H1 (cell line): ENCODE data around the gene TMEM147. TPM values are rescaled to one million over a fixed set of nuclear protein-coding genes. Genes with fewer than 3 reads are reported as not detected.
"Not testable (repeated sequence)": the region's sequence is repeated elsewhere in the genome, so short reads cannot be mapped to it uniquely, and the experiment has no call there.

Experiments
- CTCF ChIA-PET: fragments of 300-600 bp; sonication (Branson Sonifier 250); formaldehyde crosslinking; loops from one replicate; lab custom pipeline; 2021; ENCODE audit not compliant: partially characterized antibody; lab: Charles Lee
- POLR2A ChIA-PET: fragments of 300-600 bp; sonication (Branson Sonifier 250); formaldehyde crosslinking; loops from one replicate; lab custom pipeline; 2021; ENCODE audit warnings: inconsistent platforms; ENCODE audit not compliant: partially characterized antibody; lab: Charles Lee
- DNase-seq, 2 experiments: peaks; one replicate each; pipeline versions ENCODE4 v3.0.0 to v3.0.0-alpha.2; 2010 to 2022; ENCODE audit warnings: low spot score in 2 of 2, low read depth in 1 of 2, mixed read lengths in 1 of 2
- FAIRE-seq: peaks from 2 replicates; lab custom pipeline; 2011; peaks lifted over from hg19 to GRCh38; lab: Jason Lieb, UNC
- H2AFZ ChIP-seq: 2 replicates; pipeline ENCODE4 v1.8.1; 2012; ENCODE audit warnings: low read length, inconsistent platforms
- H2AK5ac ChIP-seq: 2 replicates; pipeline ENCODE4 v1.6.1; 2013; ENCODE audit warnings: low read depth, low read length
- H2BK120ac ChIP-seq: replicated peaks from 2 replicates; pipeline ENCODE3; 2013; ENCODE audit warnings: low read depth, low read length, inconsistent platforms
- H2BK12ac ChIP-seq: 2 replicates; pipeline ENCODE4 v1.6.1; 2013; ENCODE audit warnings: low read depth, low read length
- H2BK15ac ChIP-seq: 2 replicates; pipeline ENCODE4 v1.6.1; 2013; ENCODE audit warnings: low read length
- H2BK20ac ChIP-seq: 2 replicates; pipeline ENCODE4 v1.6.1; 2013; ENCODE audit warnings: low read length
- H2BK5ac ChIP-seq: 2 replicates; pipeline ENCODE4 v1.6.1; 2013; ENCODE audit warnings: low read depth, low read length
- H3K14ac ChIP-seq: 2 replicates; pipeline ENCODE4 v1.6.1; 2013; ENCODE audit warnings: inconsistent platforms; ENCODE audit not compliant: insufficient read length
- H3K18ac ChIP-seq: 2 replicates; pipeline ENCODE4 v1.6.1; 2013; ENCODE audit warnings: low read length; ENCODE audit errors: extremely low read depth
- H3K23ac ChIP-seq: 2 replicates; pipeline ENCODE4 v1.6.1; 2013; ENCODE audit warnings: inconsistent platforms; ENCODE audit not compliant: insufficient read length
- H3K23me2 ChIP-seq: 2 replicates; pipeline ENCODE4 v1.6.1; 2013; ENCODE audit warnings: low read depth, low read length
- H3K27ac ChIP-seq: 2 replicates; pipeline ENCODE4 v1.6.1; 2011; ENCODE audit warnings: low read depth, low read length, inconsistent platforms
- H3K27me3 ChIP-seq, 4 experiments: replicated peaks in 1 of 4; 1 replicate in 1 of 4; 2 replicates in 3 of 4; pipeline versions ENCODE4 v1.6.1 to v1.8.1; 2011 to 2013; ENCODE audit warnings: low read length in 3 of 4, mild to moderate bottlenecking in 3 of 4, inconsistent platforms in 2 of 4, mixed read lengths in 2 of 4, moderate library complexity in 1 of 4; ENCODE audit not compliant: control insufficient read depth in 3 of 4, insufficient read depth in 3 of 4; ENCODE audit errors: extremely low read depth in 1 of 4
- H3K36me3 ChIP-seq, 4 experiments: 2 replicates each; pipeline versions ENCODE4 v1.6.1 to v1.8.1; 2011 to 2013; ENCODE audit warnings: mild to moderate bottlenecking in 4 of 4, low read length in 3 of 4, moderate library complexity in 2 of 4, control low read depth in 1 of 4, inconsistent platforms in 1 of 4; ENCODE audit not compliant: insufficient read depth in 4 of 4, control insufficient read depth in 2 of 4
- H3K4ac ChIP-seq: replicated peaks from 2 replicates; pipeline ENCODE3; 2013; ENCODE audit warnings: low read length, low read depth, mixed read lengths, inconsistent platforms; ENCODE audit not compliant: insufficient read length
- H3K4me1 ChIP-seq, 4 experiments: replicated peaks in 1 of 4; 1 replicate in 1 of 4; 2 replicates in 3 of 4; pipeline versions ENCODE4 v1.6.1 to v1.8.1; 2011 to 2013; ENCODE audit warnings: low read length in 3 of 4, inconsistent platforms in 2 of 4, mixed read lengths in 1 of 4; ENCODE audit not compliant: insufficient read depth in 4 of 4, control insufficient read depth in 3 of 4
- H3K4me2 ChIP-seq, 2 experiments: 2 replicates each; pipeline versions ENCODE4 v1.6.1 to v1.8.1; 2011 to 2013; ENCODE audit warnings: low read depth in 2 of 2, low read length in 2 of 2, control low read depth in 1 of 2, inconsistent platforms in 1 of 2, mild to moderate bottlenecking in 1 of 2; ENCODE audit not compliant: insufficient read depth in 1 of 2
- H3K4me3 ChIP-seq, 4 experiments: fragments of 200-600, 300-600 bp in 1 of 4; sonication (generic), shearing (Covaris generic), sonication (Bioruptor Twin) in 1 of 4; 2 replicates each; pipeline versions ENCODE4 v1.5.1 to v1.8.1; 2011 to 2016; ENCODE audit warnings: low read length in 4 of 4, low read depth in 3 of 4, control low read depth in 2 of 4, inconsistent platforms in 2 of 4, mild to moderate bottlenecking in 2 of 4, mixed read lengths in 1 of 4, moderate library complexity in 1 of 4; ENCODE audit not compliant: insufficient read depth in 2 of 4; ENCODE audit errors: extremely low read depth in 1 of 4
- H3K56ac ChIP-seq: replicated peaks from 2 replicates; pipeline ENCODE3; 2013; ENCODE audit warnings: low read depth, mild to moderate bottlenecking, mixed read lengths, low read length, inconsistent platforms; ENCODE audit not compliant: insufficient read length
- H3K79me1 ChIP-seq: 2 replicates; pipeline ENCODE4 v1.6.1; 2013; ENCODE audit warnings: low read depth, low read length, control low read depth
- H3K79me2 ChIP-seq, 2 experiments: 2 replicates each; pipeline versions ENCODE4 v1.6.1 to v1.8.1; 2012 to 2013; ENCODE audit warnings: low read length in 2 of 2, mild to moderate bottlenecking in 2 of 2, inconsistent platforms in 1 of 2; ENCODE audit not compliant: insufficient read depth in 2 of 2, control insufficient read depth in 1 of 2
- H3K9ac ChIP-seq, 4 experiments: replicated peaks in 1 of 4; 1 replicate in 1 of 4; 2 replicates in 3 of 4; pipeline versions ENCODE4 v1.6.1 to v1.8.1; 2011 to 2013; ENCODE audit warnings: low read depth in 3 of 4, low read length in 3 of 4, control low read depth in 2 of 4, mild to moderate bottlenecking in 2 of 4, moderate library complexity in 2 of 4, inconsistent platforms in 1 of 4; ENCODE audit errors: extremely low read depth in 1 of 4
- H3K9me3 ChIP-seq, 2 experiments: 2 replicates each; pipeline versions ENCODE4 v1.6.1 to v1.8.1; 2012 to 2013; ENCODE audit warnings: mild to moderate bottlenecking in 2 of 2, moderate library complexity in 2 of 2, control low read depth in 1 of 2, inconsistent platforms in 1 of 2, low read depth in 1 of 2, low read length in 1 of 2, mixed read lengths in 1 of 2; ENCODE audit not compliant: insufficient read depth in 2 of 2
- H4K20me1 ChIP-seq, 2 experiments: replicated peaks in 1 of 2; 2 replicates each; pipeline versions ENCODE3 to v1.8.1; 2011 to 2013; ENCODE audit warnings: inconsistent platforms in 2 of 2, low read length in 2 of 2, mild to moderate bottlenecking in 1 of 2; ENCODE audit not compliant: insufficient read depth in 2 of 2, control insufficient read depth in 1 of 2
- H4K5ac ChIP-seq: 2 replicates; pipeline ENCODE4 v1.6.1; 2013; ENCODE audit warnings: low read length, low read depth, mixed read lengths, inconsistent platforms; ENCODE audit not compliant: insufficient read length
- H4K8ac ChIP-seq: 2 replicates; pipeline ENCODE4 v1.8.0; 2013; ENCODE audit warnings: mild to moderate bottlenecking, moderate library complexity, low read length, inconsistent platforms; ENCODE audit not compliant: insufficient read depth; ENCODE audit errors: extremely low read depth
- H4K91ac ChIP-seq: replicated peaks from 2 replicates; pipeline ENCODE3; 2013; ENCODE audit warnings: low read length, mixed read lengths, inconsistent platforms; ENCODE audit not compliant: insufficient read length
- WGBS, 2 experiments: shearing (Covaris generic) in 1 of 2; methylation state at CpG; one replicate each; pipeline versions ENCODE4 v1.1.6 to v1.1.7; 2013 to 2015; ENCODE audit warnings: low lambda C conversion rate in 2 of 2, mixed read lengths in 2 of 2, inconsistent platforms in 1 of 2, low coverage in 1 of 2, missing lambda C conversion rate in 1 of 2; ENCODE audit not compliant: insufficient replicate concordance in 2 of 2, insufficient coverage in 1 of 2, insufficient read length in 1 of 2; ENCODE audit errors: extremely low coverage in 1 of 2, missing lambda C conversion rate in 1 of 2; 5-methylcytosine and 5-hydroxymethylcytosine counted together
- polyA plus RNA-seq, 7 experiments: library from polyadenylated mRNA; depleted of rRNA in 3 of 7; stranded (reverse) in 5 of 7; unstranded in 2 of 7; fragments of >200 nt in 5 of 7; fragments of 200-250 nt in 2 of 7; gene quantifications; 1 replicate in 5 of 7; 2 replicates in 1 of 7; 4 replicates in 1 of 7; pipeline versions ENCODE4 v1.2.1 to v1.2.3, GENCODE V29; 2011 to 2013; ENCODE audit warnings: missing spikeins in 2 of 7, mixed read lengths in 2 of 7
- total RNA-seq: library from RNA; stranded (reverse); fragmentation: NEBNext Ultra II Directional; extraction: Animal tissue kit (Norgen Biotek cat#: 25700); gene quantifications from 2 replicates; pipeline ENCODE4 v1.2.1, GENCODE V29; 2021

TMEM147 gene
- total and polyA plus RNA-seq, 2 of the 8 experiments (the other 6 are each of a cell fraction or from before 2014, with no cell fraction given): 159 to 418 TPM

GRCh38 chr19:35595026-35595425 lies 49.6 kb downstream of the TMEM147 start:
- not testable (repeated sequence) for H2BK15ac ChIP-seq, H3K56ac ChIP-seq, H2BK12ac ChIP-seq, H3K14ac ChIP-seq, H3K79me1 ChIP-seq, H2BK120ac ChIP-seq, FAIRE-seq, H4K8ac ChIP-seq, H3K4me3 ChIP-seq, H3K79me2 ChIP-seq, H3K9me3 ChIP-seq, H2BK5ac ChIP-seq, H3K23ac ChIP-seq, H3K4ac ChIP-seq, H3K23me2 ChIP-seq, H3K9ac ChIP-seq, H2BK20ac ChIP-seq, H3K18ac ChIP-seq, H3K4me1 ChIP-seq, H4K5ac ChIP-seq, H4K91ac ChIP-seq, H4K20me1 ChIP-seq, H3K27ac ChIP-seq, H2AK5ac ChIP-seq, DNase-seq, H3K4me2 ChIP-seq, H3K36me3 ChIP-seq, H3K27me3 ChIP-seq, H2AFZ ChIP-seq
- ChIA-PET CTCF (interaction anchor here (1.3 to 10.2 kb wide), 3 partner anchors 11 to 98 kb away, joined by 4 to 90 read pairs (median 4); no protein-coding TSS in a partner anchor), POLR2A (interaction anchor here (1.5 kb wide), 1 partner anchor 11 kb away, joined by 6 read pairs; no protein-coding TSS in a partner anchor)
- WGBS, 2 experiments: 70% methylated on average over 3 of the region's 3 CpGs; no CpG with 5 or more reads in 1 of the 2 experiments
